Cardiac fibroblast (primary cell): ENCODE data around the gene CFAP45.

ENCODE experiments used
- DNase-seq, 2 donors: peaks; one replicate each; pipeline versions ENCODE4 v3.0.0 to v3.0.0-alpha.2; 2010; ENCODE audit warnings: low read depth in 2 of 2
- H3K4me3 ChIP-seq, 2 donors: replicated peaks in 1 of 2; 1 replicate in 1 of 2; 2 replicates in 1 of 2; pipeline ENCODE4 v1.5.1; 2011; ENCODE audit warnings: low read depth in 2 of 2, low read length in 2 of 2, mild to moderate bottlenecking in 2 of 2, moderate library complexity in 1 of 2
- TF ChIP-seq, protein P1 (sequence below): IDR thresholded peaks from one replicate; pipeline ENCODE4 v1.5.1; 2011; ENCODE audit warnings: low read depth, mild to moderate bottlenecking, low read length, inconsistent platforms

CFAP45 gene

DNA sequence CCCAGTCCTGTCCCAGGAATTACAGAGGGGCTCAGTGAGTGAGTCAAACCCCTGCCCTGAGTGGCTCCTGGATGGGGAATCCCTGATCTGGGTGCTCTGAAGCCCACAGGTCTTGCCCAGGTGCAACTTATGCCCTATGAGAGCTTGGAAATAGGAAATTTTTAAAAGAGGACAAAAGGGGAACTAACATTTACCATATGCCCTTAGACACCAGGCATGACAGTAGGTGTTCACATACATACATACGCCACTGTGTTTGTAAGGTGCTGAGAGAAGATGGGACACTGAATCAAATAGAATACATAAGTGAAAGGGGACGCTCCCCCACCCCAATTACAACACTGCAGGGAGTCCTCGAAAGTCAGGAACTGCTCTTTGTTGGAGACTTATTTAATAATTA lies 1.4 kb downstream of the CFAP45 start:
- TF ChIP-seq, protein P1, sequence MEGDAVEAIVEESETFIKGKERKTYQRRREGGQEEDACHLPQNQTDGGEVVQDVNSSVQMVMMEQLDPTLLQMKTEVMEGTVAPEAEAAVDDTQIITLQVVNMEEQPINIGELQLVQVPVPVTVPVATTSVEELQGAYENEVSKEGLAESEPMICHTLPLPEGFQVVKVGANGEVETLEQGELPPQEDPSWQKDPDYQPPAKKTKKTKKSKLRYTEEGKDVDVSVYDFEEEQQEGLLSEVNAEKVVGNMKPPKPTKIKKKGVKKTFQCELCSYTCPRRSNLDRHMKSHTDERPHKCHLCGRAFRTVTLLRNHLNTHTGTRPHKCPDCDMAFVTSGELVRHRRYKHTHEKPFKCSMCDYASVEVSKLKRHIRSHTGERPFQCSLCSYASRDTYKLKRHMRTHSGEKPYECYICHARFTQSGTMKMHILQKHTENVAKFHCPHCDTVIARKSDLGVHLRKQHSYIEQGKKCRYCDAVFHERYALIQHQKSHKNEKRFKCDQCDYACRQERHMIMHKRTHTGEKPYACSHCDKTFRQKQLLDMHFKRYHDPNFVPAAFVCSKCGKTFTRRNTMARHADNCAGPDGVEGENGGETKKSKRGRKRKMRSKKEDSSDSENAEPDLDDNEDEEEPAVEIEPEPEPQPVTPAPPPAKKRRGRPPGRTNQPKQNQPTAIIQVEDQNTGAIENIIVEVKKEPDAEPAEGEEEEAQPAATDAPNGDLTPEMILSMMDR: no peak

DNA sequence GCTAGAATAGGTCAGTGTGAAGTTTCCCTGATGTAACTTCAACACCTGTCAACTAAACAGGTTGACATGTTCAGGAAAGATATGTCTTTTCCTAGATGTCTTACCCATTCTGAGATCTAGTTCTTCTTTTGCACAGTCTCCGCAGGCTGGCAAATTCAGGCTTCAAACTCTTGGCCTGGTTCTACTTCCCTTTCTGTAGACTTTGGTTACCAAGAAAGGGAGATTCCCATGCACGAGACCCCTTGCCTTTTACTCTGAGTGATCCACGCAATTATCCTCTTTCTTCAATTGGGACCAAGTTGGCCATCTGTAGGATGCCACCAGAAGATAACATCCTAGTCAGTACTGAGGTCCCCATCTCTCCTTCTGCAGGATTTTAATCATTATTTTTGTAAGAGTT lies 2.0 kb downstream of the CFAP45 start:
- no peak for DNase-seq
- no peak overlapping the region for H3K4me3 ChIP-seq
- TF ChIP-seq, protein P1: no peak

More for the DNA sequence above, 1.4 kb downstream of the CFAP45 start:
- DNase-seq: no peak
- H3K4me3 ChIP-seq: no peak overlapping the region

DNA sequence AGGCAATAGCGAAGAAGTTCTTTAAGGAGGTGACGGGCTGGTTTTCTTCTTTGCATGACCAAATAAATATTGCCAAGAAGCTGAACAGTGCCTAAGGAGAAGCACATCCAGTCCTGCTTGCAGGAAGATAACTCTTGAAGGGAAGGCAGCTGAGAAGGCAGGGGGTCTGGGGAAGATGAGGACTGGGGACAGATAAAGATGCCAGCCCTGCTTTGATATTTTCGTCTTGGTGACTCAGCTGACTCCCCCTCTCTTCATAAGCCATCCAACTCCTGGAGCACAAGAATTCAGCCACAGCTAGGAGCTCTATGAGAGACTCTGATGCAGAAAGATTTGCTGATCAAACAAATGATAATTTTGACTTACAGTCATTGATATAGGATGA lies 3.4 kb downstream of the CFAP45 start:
- no peak overlapping the region for H3K4me3 ChIP-seq
- TF ChIP-seq, protein P1: no peak
- DNase-seq: no peak

DNA sequence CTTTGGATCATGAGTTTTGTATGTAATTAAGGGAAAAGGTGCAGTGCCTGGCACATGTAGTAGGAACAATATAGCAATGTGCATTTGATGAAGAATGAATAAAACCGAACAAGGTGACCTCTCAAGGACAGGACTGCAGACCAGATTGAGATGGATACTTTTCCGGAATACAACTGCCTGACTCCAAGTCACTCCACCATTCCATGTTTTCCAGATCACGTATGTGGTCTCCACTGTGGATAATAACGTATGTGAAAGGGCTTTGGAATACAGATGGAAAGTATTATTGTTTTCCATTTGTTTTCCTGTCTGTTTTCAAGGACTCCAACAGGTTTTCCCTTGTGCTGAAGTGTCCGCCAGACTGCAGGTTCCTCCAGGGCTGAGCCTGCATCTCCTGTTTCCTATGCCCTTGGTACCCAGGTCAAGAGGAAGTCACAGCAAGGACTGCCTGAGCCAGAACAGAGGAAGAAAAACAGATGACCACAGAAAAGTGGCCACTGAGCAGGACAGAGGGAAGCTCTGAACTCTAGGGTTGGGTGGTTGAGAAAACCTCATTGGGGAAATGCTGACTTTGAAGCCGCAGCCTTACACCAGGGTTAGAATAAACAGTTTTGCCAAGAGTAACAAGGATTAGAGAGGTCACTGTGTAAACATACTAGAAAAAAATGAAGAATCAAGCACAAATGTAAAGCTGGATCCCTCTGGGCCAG lies 4.0 kb downstream of the CFAP45 start:
- TF ChIP-seq, protein P1: no peak
- DNase-seq: no peak
- no peak overlapping the region for H3K4me3 ChIP-seq

DNA sequence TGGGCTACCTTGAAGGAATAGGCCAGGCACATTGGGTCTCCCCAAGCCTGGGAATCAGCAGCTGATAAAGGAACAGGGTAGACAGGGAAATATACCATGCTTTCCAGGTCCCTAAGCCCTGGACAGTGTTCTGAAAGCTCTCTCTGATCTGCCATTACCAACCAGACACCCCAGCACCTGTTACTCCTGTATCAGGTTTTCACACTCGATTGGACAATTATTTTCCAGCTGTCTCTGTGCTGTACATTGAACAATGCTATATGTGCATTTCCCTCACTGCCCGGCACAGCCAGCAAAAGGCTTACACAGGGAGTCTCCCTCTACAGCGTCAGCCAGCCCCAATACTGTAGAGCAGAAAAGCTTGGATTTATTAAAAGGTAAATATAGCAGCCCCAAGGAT lies 4.7 kb downstream of the CFAP45 start:
- DNase-seq: no peak
- TF ChIP-seq, protein P1: no peak
- no peak overlapping the region for H3K4me3 ChIP-seq

DNA sequence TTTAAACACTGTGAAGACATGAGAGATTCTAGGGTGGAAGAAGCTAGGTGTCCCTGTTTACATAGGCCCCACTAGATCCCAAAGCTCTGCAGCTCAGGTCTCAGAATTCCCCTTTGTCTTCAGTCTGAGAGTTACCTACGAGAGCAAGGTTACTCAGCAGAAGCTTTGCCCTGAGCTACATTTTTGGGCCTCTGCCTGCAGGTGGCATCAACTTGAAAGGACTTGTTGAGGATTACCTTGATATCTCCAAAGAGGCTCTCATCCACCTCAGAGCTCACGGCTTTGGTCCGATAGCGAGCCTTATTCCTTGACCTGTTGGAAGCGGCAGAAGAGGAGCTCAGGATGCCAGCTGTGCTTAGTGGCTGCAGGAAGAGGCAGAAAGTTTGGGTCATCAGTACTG lies 7.0 kb downstream of the CFAP45 start:
- H3K4me3 ChIP-seq: no peak overlapping the region
- TF ChIP-seq, protein P1: no peak
- DNase-seq: no peak
